H1 (cell line): Measurements from ENCODE around the gene ELMO2. TPM values are rescaled to one million over a fixed set of nuclear protein-coding genes. Genes with fewer than 3 reads are reported as not detected.
A peak's percentile ranks its signal among the peaks of the same experiment; 100 is the strongest.

ENCODE experiments used
- CTCF ChIA-PET: fragments of 300-600 bp; sonication (Branson Sonifier 250); formaldehyde crosslinking; loops from one replicate; lab custom pipeline; 2021; ENCODE audit not compliant: partially characterized antibody; lab: Charles Lee
- POLR2A ChIA-PET: fragments of 300-600 bp; sonication (Branson Sonifier 250); formaldehyde crosslinking; loops from one replicate; lab custom pipeline; 2021; ENCODE audit warnings: inconsistent platforms; ENCODE audit not compliant: partially characterized antibody; lab: Charles Lee
- DNase-seq, 2 experiments: peaks; one replicate each; pipeline versions ENCODE4 v3.0.0 to v3.0.0-alpha.2; 2010 to 2022; ENCODE audit warnings: low spot score in 2 of 2, low read depth in 1 of 2, mixed read lengths in 1 of 2
- FAIRE-seq: peaks from 2 replicates; lab custom pipeline; 2011; peaks lifted over from hg19 to GRCh38; lab: Jason Lieb, UNC
- H2AFZ ChIP-seq: 2 replicates; pipeline ENCODE4 v1.8.1; 2012; ENCODE audit warnings: low read length, inconsistent platforms
- H2AK5ac ChIP-seq: 2 replicates; pipeline ENCODE4 v1.6.1; 2013; ENCODE audit warnings: low read depth, low read length
- H2BK120ac ChIP-seq: replicated peaks from 2 replicates; pipeline ENCODE3; 2013; ENCODE audit warnings: low read depth, low read length, inconsistent platforms
- H2BK12ac ChIP-seq: 2 replicates; pipeline ENCODE4 v1.6.1; 2013; ENCODE audit warnings: low read depth, low read length
- H2BK15ac ChIP-seq: 2 replicates; pipeline ENCODE4 v1.6.1; 2013; ENCODE audit warnings: low read length
- H2BK20ac ChIP-seq: 2 replicates; pipeline ENCODE4 v1.6.1; 2013; ENCODE audit warnings: low read length
- H2BK5ac ChIP-seq: 2 replicates; pipeline ENCODE4 v1.6.1; 2013; ENCODE audit warnings: low read depth, low read length
- H3K14ac ChIP-seq: 2 replicates; pipeline ENCODE4 v1.6.1; 2013; ENCODE audit warnings: inconsistent platforms; ENCODE audit not compliant: insufficient read length
- H3K18ac ChIP-seq: 2 replicates; pipeline ENCODE4 v1.6.1; 2013; ENCODE audit warnings: low read length; ENCODE audit errors: extremely low read depth
- H3K23ac ChIP-seq: 2 replicates; pipeline ENCODE4 v1.6.1; 2013; ENCODE audit warnings: inconsistent platforms; ENCODE audit not compliant: insufficient read length
- H3K23me2 ChIP-seq: 2 replicates; pipeline ENCODE4 v1.6.1; 2013; ENCODE audit warnings: low read depth, low read length
- H3K27ac ChIP-seq: 2 replicates; pipeline ENCODE4 v1.6.1; 2011; ENCODE audit warnings: low read depth, low read length, inconsistent platforms
- H3K27me3 ChIP-seq, 4 experiments: replicated peaks in 1 of 4; 1 replicate in 1 of 4; 2 replicates in 3 of 4; pipeline versions ENCODE4 v1.6.1 to v1.8.1; 2011 to 2013; ENCODE audit warnings: low read length in 3 of 4, mild to moderate bottlenecking in 3 of 4, inconsistent platforms in 2 of 4, mixed read lengths in 2 of 4, moderate library complexity in 1 of 4; ENCODE audit not compliant: control insufficient read depth in 3 of 4, insufficient read depth in 3 of 4; ENCODE audit errors: extremely low read depth in 1 of 4
- H3K36me3 ChIP-seq, 4 experiments: 2 replicates each; pipeline versions ENCODE4 v1.6.1 to v1.8.1; 2011 to 2013; ENCODE audit warnings: mild to moderate bottlenecking in 4 of 4, low read length in 3 of 4, moderate library complexity in 2 of 4, control low read depth in 1 of 4, inconsistent platforms in 1 of 4; ENCODE audit not compliant: insufficient read depth in 4 of 4, control insufficient read depth in 2 of 4
- H3K4ac ChIP-seq: replicated peaks from 2 replicates; pipeline ENCODE3; 2013; ENCODE audit warnings: low read length, low read depth, mixed read lengths, inconsistent platforms; ENCODE audit not compliant: insufficient read length
- H3K4me1 ChIP-seq, 4 experiments: replicated peaks in 1 of 4; 1 replicate in 1 of 4; 2 replicates in 3 of 4; pipeline versions ENCODE4 v1.6.1 to v1.8.1; 2011 to 2013; ENCODE audit warnings: low read length in 3 of 4, inconsistent platforms in 2 of 4, mixed read lengths in 1 of 4; ENCODE audit not compliant: insufficient read depth in 4 of 4, control insufficient read depth in 3 of 4
- H3K4me2 ChIP-seq, 2 experiments: 2 replicates each; pipeline versions ENCODE4 v1.6.1 to v1.8.1; 2011 to 2013; ENCODE audit warnings: low read depth in 2 of 2, low read length in 2 of 2, control low read depth in 1 of 2, inconsistent platforms in 1 of 2, mild to moderate bottlenecking in 1 of 2; ENCODE audit not compliant: insufficient read depth in 1 of 2
- H3K4me3 ChIP-seq, 4 experiments: fragments of 200-600, 300-600 bp in 1 of 4; sonication (generic), shearing (Covaris generic), sonication (Bioruptor Twin) in 1 of 4; 2 replicates each; pipeline versions ENCODE4 v1.5.1 to v1.8.1; 2011 to 2016; ENCODE audit warnings: low read length in 4 of 4, low read depth in 3 of 4, control low read depth in 2 of 4, inconsistent platforms in 2 of 4, mild to moderate bottlenecking in 2 of 4, mixed read lengths in 1 of 4, moderate library complexity in 1 of 4; ENCODE audit not compliant: insufficient read depth in 2 of 4; ENCODE audit errors: extremely low read depth in 1 of 4
- H3K56ac ChIP-seq: replicated peaks from 2 replicates; pipeline ENCODE3; 2013; ENCODE audit warnings: low read depth, mild to moderate bottlenecking, mixed read lengths, low read length, inconsistent platforms; ENCODE audit not compliant: insufficient read length
- H3K79me1 ChIP-seq: 2 replicates; pipeline ENCODE4 v1.6.1; 2013; ENCODE audit warnings: low read depth, low read length, control low read depth
- H3K79me2 ChIP-seq, 2 experiments: 2 replicates each; pipeline versions ENCODE4 v1.6.1 to v1.8.1; 2012 to 2013; ENCODE audit warnings: low read length in 2 of 2, mild to moderate bottlenecking in 2 of 2, inconsistent platforms in 1 of 2; ENCODE audit not compliant: insufficient read depth in 2 of 2, control insufficient read depth in 1 of 2
- H3K9ac ChIP-seq, 4 experiments: replicated peaks in 1 of 4; 1 replicate in 1 of 4; 2 replicates in 3 of 4; pipeline versions ENCODE4 v1.6.1 to v1.8.1; 2011 to 2013; ENCODE audit warnings: low read depth in 3 of 4, low read length in 3 of 4, control low read depth in 2 of 4, mild to moderate bottlenecking in 2 of 4, moderate library complexity in 2 of 4, inconsistent platforms in 1 of 4; ENCODE audit errors: extremely low read depth in 1 of 4
- H3K9me3 ChIP-seq, 2 experiments: 2 replicates each; pipeline versions ENCODE4 v1.6.1 to v1.8.1; 2012 to 2013; ENCODE audit warnings: mild to moderate bottlenecking in 2 of 2, moderate library complexity in 2 of 2, control low read depth in 1 of 2, inconsistent platforms in 1 of 2, low read depth in 1 of 2, low read length in 1 of 2, mixed read lengths in 1 of 2; ENCODE audit not compliant: insufficient read depth in 2 of 2
- H4K20me1 ChIP-seq, 2 experiments: replicated peaks in 1 of 2; 2 replicates each; pipeline versions ENCODE3 to v1.8.1; 2011 to 2013; ENCODE audit warnings: inconsistent platforms in 2 of 2, low read length in 2 of 2, mild to moderate bottlenecking in 1 of 2; ENCODE audit not compliant: insufficient read depth in 2 of 2, control insufficient read depth in 1 of 2
- H4K5ac ChIP-seq: 2 replicates; pipeline ENCODE4 v1.6.1; 2013; ENCODE audit warnings: low read length, low read depth, mixed read lengths, inconsistent platforms; ENCODE audit not compliant: insufficient read length
- H4K8ac ChIP-seq: 2 replicates; pipeline ENCODE4 v1.8.0; 2013; ENCODE audit warnings: mild to moderate bottlenecking, moderate library complexity, low read length, inconsistent platforms; ENCODE audit not compliant: insufficient read depth; ENCODE audit errors: extremely low read depth
- H4K91ac ChIP-seq: replicated peaks from 2 replicates; pipeline ENCODE3; 2013; ENCODE audit warnings: low read length, mixed read lengths, inconsistent platforms; ENCODE audit not compliant: insufficient read length
- KDM4A ChIP-seq: IDR thresholded peaks from one replicate; pipeline ENCODE4 v1.7.1; 2012; ENCODE audit warnings: low read depth, mild to moderate bottlenecking, moderate library complexity, low read length, inconsistent platforms; ENCODE audit not compliant: severe bottlenecking
- WGBS, 2 experiments: shearing (Covaris generic) in 1 of 2; methylation state at CpG; one replicate each; pipeline versions ENCODE4 v1.1.6 to v1.1.7; 2013 to 2015; ENCODE audit warnings: low lambda C conversion rate in 2 of 2, mixed read lengths in 2 of 2, inconsistent platforms in 1 of 2, low coverage in 1 of 2, missing lambda C conversion rate in 1 of 2; ENCODE audit not compliant: insufficient replicate concordance in 2 of 2, insufficient coverage in 1 of 2, insufficient read length in 1 of 2; ENCODE audit errors: extremely low coverage in 1 of 2, missing lambda C conversion rate in 1 of 2; 5-methylcytosine and 5-hydroxymethylcytosine counted together
- polyA plus RNA-seq, 7 experiments: library from polyadenylated mRNA; depleted of rRNA in 3 of 7; stranded (reverse) in 5 of 7; unstranded in 2 of 7; fragments of >200 nt in 5 of 7; fragments of 200-250 nt in 2 of 7; gene quantifications; 1 replicate in 5 of 7; 2 replicates in 1 of 7; 4 replicates in 1 of 7; pipeline versions ENCODE4 v1.2.1 to v1.2.3, GENCODE V29; 2011 to 2013; ENCODE audit warnings: missing spikeins in 2 of 7, mixed read lengths in 2 of 7
- total RNA-seq: library from RNA; stranded (reverse); fragmentation: NEBNext Ultra II Directional; extraction: Animal tissue kit (Norgen Biotek cat#: 25700); gene quantifications from 2 replicates; pipeline ENCODE4 v1.2.1, GENCODE V29; 2021

Gene ELMO2
- total and polyA plus RNA-seq, 2 of the 8 experiments (the other 6 are each of a cell fraction or from before 2014, with no cell fraction given) = 34.3 to 39.7 TPM

- H3K9me3 ChIP-seq = no peaks in the 10 kb centered on the region
- no peak overlapping the region for H2AK5ac ChIP-seq
- no peak for DNase-seq
- H3K27ac ChIP-seq = no peak overlapping the region
- peak overlapping the region; percentile 19; the same call in 1 of the 2 replicates for H2BK12ac ChIP-seq
- 0 out of 2 replicates have a peak overlapping the region, but pooled peaks have one; percentile 41 for H2BK20ac ChIP-seq
- no peak overlapping the region for H4K91ac ChIP-seq
- peaks cover 5 to 64% of the 10 kb centered on the region in 2 experiments for H3K79me2 ChIP-seq
- H3K56ac ChIP-seq = no peak overlapping the region
- peaks cover 18% of the 10 kb centered on the region for H3K79me1 ChIP-seq
- H3K4ac ChIP-seq = peak overlapping the region; percentile 13
- no peak overlapping the region for H2BK15ac ChIP-seq
- no peak overlapping the region for H2BK120ac ChIP-seq
- H3K4me2 ChIP-seq = peak overlapping the region; percentile 44 to 61; a peak in 2 of 4 replicates
- peaks cover 0 to 9% (median 0%) of the 10 kb centered on the region in 4 experiments; a peak in 2 of 8 replicates for H3K36me3 ChIP-seq
- no peak for FAIRE-seq
- H3K18ac ChIP-seq = no peak overlapping the region
- peaks cover 1 to 6% (median 4%) of the 10 kb centered on the region in 4 experiments; a peak in 3 of 7 replicates for H3K4me1 ChIP-seq
- no peak overlapping the region for H3K23ac ChIP-seq
- H3K14ac ChIP-seq = no peak overlapping the region
- ChIA-PET POLR2A (interaction anchor here (1.1 to 1.3 kb wide), 2 partner anchors 15 to 33 kb away, joined by 3 to 4 read pairs; no protein-coding TSS in a partner anchor), CTCF (interaction anchor here (0.8 to 1.6 kb wide), 7 partner anchors 10 to 117 kb away, joined by 3 to 7 read pairs (median 4); no protein-coding TSS in a partner anchor)
- H3K27me3 ChIP-seq = no peaks in the 10 kb centered on the region
- no peak overlapping the region for H4K5ac ChIP-seq
- no peak overlapping the region for H2AFZ ChIP-seq
- peak overlapping the region; percentile 26; the same call in 1 of the 2 replicates for H2BK5ac ChIP-seq
- H3K4me3 ChIP-seq = no peak overlapping the region
- H4K8ac ChIP-seq = no peak overlapping the region
- no peak overlapping the region for H3K9ac ChIP-seq
- 79% methylated on average over 2 of the region's 2 CpGs; no CpG with 5 or more reads in 1 of the 2 experiments for WGBS, 2 experiments
- peaks cover 2 to 12% of the 10 kb centered on the region in 2 experiments for H4K20me1 ChIP-seq
- H3K23me2 ChIP-seq = peaks cover 2% of the 10 kb centered on the region; the same call in 1 of the 2 replicates
- TF ChIP-seq KDM4A = no peak
Observed at GRCh38 chr20:46401478-46401860, 4.9 kb downstream of the ELMO2 start.
